Measurements from ENCODE around the gene CBX7.

Gene CBX7

DNA sequence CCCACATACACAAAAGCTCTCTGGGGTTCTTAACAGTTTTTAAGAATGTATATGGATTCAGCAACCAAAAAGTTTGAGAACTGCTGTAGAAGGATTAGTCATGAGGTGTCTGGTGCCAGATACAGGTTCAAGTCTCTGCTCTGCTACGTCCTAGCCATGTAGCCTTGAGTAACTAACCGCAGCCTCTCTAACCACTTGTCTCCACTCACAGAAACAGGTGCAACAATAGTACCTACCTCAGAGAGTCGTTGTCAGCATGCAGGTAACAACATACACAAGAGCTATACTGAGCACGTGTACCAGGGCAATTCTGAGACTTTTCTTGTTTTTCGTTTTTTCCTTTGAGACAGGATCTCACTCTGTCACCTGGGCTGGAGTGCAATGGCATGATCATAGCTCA lies 26.9 kb downstream of the CBX7 start:
- DNase-seq (ENCODE audit: low read depth in 2 of 2): no peak

DNA sequence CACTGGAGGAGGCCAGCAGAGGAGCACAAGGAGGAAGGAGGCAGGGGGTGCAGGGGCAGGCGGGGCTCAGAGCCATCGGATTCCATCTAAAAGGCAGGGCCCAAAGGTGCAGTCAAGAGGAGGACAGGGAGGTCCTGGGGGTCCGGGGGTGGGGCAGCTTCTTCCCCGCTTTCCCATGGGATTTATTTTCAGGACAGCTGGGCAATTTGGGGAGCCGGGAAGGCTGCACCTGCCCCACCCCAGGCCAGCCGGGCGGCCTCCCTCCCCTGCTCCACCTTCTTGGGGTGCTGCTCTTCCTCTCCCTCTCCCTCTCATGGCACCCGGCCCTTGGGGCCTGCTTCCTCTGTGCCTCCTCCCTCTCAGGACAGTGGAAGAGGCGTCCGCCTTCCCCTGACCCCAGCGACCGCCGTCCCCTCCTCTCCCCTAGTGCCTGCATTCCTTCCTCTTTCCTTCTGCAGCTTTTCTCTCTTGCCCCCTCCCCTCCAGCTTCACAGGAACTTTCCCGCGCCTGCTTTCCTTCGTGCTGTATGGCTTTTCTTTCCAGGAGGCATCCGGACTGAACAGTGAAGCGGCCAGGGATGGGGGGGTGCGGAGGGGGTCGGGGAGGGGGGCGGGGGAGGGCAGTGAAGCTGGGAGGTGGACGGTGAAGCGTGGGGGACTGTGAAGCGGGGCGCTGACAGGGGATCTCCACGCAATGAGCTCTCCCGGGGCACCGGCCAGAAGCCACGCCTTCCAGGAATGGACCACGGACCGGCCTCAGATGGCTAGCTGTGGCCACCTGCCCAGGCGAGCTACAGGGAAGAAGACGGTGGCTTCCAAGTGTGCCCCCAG lies 28.5 kb downstream of the CBX7 start:
- no peak for DNase-seq (ENCODE audit: low read depth in 2 of 2)

DNA sequence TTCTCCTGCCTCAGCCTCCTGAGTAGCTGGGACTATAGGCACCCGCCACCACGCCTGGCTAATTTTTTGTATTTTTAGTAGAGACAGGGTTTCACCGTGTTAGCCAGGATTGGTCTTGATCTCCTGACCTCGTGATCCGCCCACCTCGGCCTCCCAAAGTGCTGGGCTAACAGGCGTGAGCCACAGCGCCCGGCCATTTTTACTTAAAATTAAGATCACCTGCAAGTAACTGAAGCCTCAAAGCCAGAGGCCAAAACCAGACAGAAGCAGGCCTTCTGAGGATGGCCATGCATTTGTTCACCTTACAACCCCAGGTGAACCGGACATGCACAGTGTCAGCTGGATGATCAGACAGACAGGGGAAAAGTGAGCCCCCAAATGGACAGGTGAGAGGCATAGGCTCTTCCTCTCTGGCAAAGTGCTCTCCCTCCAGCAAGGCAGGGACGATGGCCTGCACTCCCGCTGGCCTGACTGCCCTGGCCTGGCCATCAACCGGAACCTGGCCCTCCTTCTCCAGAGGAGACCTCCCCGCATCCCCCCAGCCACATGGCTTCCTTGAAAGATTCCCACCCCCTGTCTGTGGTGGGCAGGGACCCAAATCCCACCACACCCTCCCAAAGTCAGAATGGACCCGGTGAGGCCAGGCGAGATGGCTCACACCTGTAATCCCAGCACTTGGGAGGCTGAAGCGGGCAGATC lies 29.6 kb downstream of the CBX7 start:
- DNase-seq (ENCODE audit: low read depth in 2 of 2): no peak

DNA sequence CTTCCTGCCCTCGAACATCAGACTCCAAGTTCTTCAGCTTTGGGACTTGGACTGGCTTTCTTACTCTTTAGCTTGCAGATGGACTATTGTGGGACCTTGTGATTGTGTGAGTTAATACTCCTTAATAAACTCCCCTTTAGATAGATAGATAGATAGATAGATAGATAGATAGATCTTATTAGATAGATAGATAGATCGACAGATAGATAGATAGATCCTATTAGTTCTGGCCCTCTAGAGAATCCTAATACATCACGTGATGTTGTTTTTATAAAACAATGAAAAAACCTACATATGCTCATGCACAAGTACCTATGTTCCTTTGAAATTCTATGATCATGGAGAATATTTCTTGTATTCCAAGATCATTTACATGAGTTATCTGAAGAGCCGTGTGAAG lies 31.5 kb downstream of the CBX7 start:
- no peak for DNase-seq (ENCODE audit: low read depth in 2 of 2)

DNA sequence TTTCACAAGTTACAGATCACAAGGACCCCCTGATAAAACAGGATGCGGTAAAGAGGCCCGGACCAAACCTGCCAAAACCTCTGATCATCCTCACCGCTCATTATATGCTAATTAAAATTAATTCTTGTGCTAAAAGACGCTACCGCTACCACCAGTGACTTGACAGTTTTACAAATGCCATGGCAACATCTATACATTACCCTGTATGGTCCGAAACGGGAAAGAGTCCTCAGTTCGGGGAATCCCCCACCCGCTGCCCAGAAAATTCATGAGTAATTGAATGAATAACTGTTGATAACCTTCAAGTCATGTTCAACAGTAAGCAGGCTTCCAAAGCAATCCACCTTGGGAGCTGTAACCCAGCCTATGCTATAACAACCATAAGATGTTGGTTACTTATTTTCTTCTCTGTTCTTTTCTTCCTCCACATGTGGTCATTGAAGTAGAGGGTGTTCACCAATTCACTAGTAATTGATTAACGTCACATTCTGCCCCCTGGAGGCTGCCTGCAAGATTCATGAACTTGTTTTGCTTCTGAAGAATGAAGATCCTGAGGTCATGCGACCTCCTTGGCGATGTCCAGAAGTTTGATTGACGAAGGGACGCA lies 34.8 kb downstream of the CBX7 start:
- peak; percentile 73 to 78 for DNase-seq (ENCODE audit: low read depth in 2 of 2)

DNA sequence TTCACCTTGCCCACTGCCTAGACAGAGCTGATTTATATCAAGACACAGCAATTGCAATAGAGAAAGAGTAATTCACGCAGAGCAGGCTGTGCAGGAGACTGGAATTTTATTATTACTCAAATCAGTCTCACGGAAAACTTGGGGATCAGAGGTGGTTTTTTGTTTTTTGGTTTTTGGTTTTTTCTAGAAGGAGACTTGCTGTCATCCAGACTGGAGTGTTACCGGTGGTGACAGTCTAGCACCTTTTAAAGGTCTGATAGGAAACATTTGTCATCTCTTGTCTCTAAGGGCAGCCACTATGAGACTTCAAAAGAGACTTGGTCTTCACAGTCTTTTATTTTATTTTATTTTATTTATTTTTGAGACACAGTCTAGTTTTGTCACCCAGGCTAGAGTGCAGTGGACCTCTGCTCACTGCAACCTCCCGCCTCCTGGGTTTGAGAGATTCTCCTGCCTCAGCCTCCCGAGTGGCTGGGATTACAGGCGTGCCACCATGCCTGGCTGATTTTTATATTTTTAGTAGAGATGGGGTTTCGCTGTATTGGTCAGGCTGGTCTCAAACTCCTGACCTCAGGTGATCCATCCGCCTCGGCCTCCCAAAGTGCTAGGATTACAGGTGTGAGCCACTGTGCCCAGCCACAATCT lies 36.4 kb downstream of the CBX7 start:
- DNase-seq (ENCODE audit: low read depth in 2 of 2): no peak

DNA sequence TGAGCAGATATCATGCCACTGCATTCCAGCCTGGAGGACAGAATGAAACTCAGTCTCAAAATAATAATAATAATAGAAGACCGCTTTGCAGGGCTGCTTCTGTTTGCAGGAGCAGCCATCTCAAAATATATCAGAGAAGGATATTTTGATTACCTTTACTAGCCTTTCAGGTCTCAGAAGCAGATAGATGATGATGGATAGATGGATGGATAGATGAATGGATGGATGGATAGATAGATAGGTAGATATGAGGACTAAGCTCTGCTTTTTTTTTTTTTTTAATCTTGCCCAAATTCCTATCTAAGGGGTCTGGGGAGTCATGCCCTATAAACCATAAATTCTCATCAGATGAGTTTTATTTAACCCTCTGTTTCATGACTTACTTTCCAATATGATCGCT lies 36.9 kb downstream of the CBX7 start:
- DNase-seq (ENCODE audit: low read depth in 2 of 2): no peak

DNA sequence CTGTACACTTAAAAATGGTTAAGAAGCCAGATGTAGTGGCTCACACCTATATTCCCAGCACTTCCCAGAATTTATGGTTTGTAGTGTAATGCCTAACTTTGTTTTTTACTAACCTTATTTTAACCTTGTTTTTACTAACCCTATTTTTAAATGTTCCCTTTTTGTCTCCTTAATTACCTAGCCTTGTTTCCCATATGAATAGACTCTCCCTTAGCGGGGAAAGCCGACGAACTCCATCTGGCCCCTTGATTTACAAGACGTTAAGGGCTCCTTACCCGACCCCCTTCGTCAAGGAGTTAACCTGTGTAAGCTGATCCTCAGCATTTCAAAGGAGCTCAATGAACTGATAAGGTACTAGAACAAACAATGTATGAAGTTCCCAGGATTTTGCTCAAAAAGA lies 38.4 kb downstream of the CBX7 start:
- DNase-seq (ENCODE audit: low read depth in 2 of 2): no peak

DNA sequence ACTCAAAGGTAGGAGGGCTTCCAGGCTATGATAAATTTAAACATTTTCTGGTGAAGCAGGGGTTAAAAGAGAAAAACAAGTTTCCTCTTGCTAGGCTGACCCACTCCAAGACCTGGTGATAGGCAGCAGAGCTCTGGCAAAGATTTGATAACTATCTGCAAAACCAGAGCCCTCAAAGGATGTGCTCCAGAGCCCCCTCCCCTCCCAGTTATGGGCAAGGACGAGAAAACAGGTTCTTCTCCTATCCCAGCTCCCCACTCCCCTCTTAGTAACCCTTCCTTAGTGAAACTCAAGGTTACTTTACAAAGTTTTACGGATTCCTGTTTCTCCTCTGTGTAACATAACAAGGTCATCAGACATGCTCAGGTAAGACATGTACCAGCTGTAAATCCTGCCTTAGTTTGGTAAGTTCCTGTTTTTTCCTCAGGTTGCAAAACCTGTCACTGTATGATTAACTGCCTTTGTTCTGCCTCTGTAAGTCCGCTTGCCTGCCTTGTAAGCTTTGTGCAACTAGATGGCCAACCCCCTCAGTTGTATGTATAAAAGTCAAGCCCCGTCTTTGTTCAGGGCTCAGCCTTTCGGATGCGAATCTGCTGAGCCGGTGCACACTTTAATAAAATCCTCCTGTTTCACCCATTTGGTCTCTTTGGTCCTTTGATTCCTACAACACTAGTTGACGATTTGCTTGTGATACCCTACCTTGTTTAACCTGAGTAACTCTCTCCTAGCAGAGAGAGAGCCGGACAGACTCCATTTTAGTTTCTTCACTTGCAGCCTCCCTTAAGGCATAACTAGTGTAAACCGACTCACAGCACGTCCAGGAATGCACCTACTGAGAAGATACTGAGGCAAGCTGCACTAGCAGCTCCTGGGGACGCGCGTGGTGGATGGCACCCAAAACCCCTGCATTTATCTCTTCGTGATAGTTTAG lies 41.6 kb downstream of the CBX7 start:
- DNase-seq (ENCODE audit: low read depth in 2 of 2): no peak

DNA sequence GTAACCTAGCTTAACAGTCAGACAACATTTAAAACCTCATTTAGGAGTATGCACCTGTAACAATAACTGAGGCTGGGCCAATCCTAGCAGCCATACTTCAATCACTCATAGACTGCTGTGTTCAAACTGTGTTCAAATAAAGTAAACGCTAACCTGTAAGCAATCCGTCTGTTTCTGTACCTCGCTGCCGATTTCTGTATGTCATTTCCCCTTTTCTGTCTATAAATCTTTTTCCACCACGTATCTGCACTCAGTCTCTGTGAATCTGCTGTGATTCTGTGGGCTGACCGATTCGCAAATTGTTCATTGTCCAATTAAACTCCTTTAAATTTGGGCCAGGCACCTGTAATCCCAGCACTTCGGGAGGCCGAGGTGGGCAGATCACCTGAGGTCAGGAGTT lies 43.1 kb downstream of the CBX7 start:
- no peak for DNase-seq (ENCODE audit: low read depth in 2 of 2)

DNA sequence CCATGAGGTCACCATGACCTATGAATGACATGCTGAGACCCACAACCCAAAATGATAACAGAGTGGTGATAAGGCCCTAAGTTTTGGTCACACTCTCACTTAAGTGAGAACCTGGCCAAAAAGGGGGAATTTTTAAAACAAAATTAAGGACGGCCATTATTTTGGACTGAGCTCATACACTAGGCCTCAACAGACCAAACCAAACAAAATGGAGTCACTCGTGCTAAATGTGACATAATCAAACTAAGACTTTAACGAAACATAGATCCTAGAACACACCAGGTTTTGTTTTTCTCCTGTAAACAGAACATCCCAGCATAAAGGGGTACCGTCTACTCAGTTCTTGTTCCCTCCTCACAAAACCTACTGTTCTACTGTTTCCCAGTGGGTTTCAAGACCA lies 44.0 kb downstream of the CBX7 start:
- DNase-seq (ENCODE audit: low read depth in 2 of 2): no peak

DNA sequence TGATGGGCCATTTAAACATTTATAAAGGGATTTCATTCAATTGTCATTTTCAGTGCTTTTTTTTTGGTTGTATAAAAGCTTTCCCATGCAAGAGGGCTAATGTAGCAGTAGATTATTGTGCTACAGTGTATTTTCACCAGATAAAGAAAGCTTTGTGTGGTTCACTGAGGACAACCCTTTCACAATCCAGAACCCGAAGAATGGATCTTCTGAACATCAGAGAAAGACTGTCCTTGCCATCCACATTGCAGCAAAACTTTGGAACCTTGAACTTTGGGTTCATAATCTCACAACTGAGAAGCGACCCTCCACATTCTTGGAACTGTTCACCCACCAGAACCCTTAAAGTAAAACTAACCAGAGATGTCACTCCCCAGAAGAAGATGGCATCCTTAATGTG lies 46.2 kb downstream of the CBX7 start:
- DNase-seq (ENCODE audit: low read depth in 2 of 2): no peak

DNA sequence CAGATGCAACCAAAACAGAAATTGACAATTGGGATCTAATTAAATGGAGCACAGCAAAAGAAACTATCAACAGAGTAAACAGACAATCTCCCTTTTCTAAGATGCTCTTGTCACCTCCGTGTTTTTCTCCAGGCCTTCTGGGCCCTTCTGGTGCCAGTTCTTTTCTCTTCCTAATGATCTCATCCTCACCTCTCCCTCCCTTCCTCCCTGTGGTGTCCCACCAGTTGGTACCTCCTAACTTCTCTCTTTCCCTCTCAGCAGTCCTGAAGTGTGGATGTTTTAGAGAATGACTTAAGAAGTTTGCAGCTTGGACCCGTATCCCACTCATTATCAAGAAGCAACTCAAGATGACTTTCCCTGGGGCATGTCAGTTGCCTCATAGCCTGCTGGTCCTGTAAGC lies 49.0 kb downstream of the CBX7 start:
- no peak for DNase-seq (ENCODE audit: low read depth in 2 of 2)

DNA sequence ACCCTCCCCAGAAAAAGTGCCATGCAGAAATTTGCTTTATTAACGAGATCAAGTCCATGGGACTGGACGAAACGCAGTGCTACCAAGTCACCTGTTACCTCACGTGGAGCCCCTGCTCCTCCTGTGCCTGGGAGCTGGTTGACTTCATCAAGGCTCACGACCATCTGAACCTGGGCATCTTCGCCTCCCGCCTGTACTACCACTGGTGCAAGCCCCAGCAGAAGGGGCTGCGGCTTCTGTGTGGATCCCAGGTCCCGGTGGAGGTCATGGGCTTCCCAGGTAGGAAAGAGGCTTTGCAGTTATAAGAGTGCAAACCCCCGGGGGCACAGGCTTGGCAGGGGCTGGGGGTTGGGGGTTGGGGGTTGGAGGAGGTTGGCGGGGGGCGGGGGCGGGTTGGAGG lies 51.3 kb downstream of the CBX7 start:
- no peak for DNase-seq (ENCODE audit: low read depth in 2 of 2)

DNA sequence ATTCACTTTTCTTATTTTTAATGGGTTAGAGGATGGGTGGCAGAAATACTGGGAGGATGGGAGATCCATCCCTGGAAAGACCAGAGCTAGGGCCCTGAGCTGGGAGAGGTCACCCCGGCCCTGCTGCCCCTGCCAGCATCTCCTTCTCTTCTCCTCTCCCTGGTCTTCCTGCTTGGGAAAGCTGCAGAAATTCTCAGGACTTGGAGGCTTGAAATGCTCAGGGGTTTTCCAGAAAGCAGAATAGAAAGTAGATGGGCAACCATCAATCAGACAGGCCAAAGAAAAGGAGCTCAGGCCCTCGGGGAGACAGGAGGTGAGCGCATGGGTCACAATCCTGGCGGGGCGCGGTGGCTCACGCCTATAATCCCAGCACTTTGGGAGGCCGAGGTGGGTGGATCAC lies 53.9 kb downstream of the CBX7 start:
- no peak for DNase-seq (ENCODE audit: low read depth in 2 of 2)

DNA sequence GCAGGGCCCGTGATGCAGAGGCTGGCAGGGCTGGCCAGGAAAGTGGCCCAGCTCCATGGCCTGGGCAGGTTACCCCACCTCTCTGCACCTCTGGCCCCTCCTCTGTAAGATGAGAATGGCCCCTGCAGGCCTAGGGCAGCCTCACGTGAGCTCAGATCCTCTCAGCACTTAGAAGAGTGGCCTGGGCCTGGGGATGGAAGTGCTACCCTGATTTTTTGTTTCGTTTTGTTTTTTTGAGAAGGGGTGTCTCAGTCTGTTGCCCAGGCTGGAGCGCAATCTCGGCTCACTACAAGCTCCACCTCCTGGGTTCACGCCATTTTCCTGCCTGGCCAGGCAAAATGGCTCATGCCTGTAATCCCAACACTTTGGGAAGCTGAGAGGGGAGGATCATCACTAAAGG lies 54.5 kb downstream of the CBX7 start:
- DNase-seq (ENCODE audit: low read depth in 2 of 2): no peak

DNA sequence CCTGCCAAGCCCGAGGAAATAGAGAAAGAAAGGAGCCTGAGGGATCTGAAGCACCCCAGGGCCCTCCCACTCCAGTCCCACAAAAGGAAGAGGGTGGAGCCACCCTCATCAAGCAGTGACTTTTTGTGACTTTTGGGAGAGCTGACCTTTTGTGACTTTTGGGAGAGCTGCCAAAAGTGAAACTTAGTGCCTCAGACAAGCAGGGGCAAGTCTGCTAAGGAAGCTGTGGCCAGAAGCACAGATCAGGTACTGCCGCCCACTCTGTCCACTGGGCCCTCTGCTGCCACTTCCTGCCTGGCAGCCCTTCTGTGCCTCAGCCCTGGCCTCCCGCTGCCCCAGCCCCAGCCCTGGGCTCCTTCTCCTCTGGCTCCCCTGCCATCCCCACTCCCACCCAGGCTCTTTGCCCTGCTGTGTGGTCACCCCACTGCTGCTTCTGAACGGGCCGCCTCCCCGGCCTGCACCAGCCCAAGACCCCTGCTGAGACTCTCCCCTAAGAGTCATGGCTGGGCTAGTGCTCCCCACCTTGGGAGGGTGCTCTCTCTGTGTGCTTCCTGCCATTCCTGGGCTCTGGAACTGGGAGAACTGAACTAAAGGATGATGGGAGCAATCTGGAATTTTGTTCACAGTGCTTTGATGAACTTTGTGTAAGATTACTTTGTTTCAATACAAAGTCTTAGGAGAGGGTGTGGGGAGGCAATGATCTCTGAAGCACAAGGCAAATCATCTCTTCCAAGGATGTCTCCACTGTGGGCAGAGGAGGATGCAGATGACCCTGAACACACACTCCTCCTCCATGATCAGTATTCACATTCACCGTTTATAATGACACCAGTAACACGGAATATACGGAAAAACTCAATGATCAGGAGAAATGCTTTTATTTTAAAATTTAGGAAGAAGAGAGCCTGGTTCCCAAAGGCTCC lies 55.1 kb downstream of the CBX7 start, which contains the start of gene APOBEC3H:
APOBEC3H (plus strand) TSS at position 147 of the 923 bp plus-strand sequence. CDS start 3,035 bp downstream, outside the sequence.
- no peak for DNase-seq (ENCODE audit: low read depth in 2 of 2)

DNA sequence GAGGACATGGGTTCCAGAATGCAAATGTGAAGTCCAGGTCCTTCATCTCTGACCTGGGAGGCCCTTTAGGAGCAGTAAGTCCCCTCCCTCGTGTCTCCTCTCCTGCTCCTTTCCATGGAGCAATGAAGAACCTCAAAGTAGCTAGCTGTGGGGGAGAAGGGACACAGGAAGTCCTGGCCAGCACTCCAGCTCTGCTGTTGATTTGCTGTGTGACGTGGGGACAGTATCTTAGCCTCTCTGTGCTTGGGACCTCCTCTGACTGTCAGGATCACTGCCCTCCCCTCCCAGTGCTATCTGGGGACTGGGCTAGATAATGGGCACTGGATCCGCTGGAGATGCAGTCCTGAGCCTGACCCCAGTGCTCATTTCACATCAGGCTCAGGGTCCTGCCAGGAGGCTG lies 56.5 kb downstream of the CBX7 start:
- DNase-seq (ENCODE audit: low read depth in 2 of 2): no peak

DNA sequence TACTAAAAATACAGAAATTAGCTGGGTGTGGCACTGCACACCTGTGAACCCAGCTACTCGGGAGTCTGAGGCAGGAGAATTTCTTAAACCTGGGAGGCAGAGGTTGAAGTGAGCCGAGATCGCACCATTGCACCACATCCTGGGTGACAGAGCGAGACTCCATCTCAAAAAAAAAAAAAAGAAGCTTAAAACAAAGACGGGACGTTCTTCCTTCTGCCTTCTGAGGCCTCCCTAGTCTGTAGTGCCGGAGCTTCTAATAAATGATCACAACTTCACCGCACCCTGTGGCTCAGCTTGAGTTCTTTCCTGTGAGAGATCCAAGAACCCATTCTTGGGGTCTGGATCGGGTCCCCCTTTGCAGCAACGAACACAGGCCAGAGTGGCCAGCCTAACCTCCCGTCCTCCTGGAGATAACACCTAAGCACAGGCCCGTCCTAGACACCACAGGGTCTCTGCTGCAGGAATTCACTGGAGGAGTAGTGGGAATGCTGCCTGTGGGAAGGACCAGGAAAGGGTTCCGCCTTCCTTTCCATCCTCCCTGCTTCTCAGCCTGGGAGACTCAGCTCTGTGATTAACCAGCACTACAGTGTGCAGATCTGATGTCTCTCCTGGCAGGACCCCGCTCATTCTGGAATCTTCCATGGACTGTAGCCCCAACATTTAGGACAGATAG lies 57.6 kb downstream of the CBX7 start:
- DNase-seq (ENCODE audit: low read depth in 2 of 2): no peak
